Measurements from ENCODE around the gene INSRR. TPM values are rescaled to one million over a fixed set of nuclear protein-coding genes. Genes with fewer than 3 reads are reported as not detected.

The INSRR gene
- total and polyA plus RNA-seq, 9 of the 15 experiments (the other 6 are each of a cell fraction or from before 2014, with no cell fraction given) = 0.03 to 0.18 (median 0.06) TPM; not detected in 3

- TF ChIP-seq SIX5 (IDR thresholded peaks at IDR 0.05; ENCODE audit: borderline replicate concordance in 1 of 2, insufficient read depth in 1 of 2, low read depth in 1 of 2, low read length in 2 of 2) (no peak), FOXM1 (IDR thresholded peaks at IDR 0.05; ENCODE audit: low read depth) (no peak), FOXM1 (CRISPR knock-in tag; IDR thresholded peaks at IDR 0.05; ENCODE audit: low read depth) (no peak), PKNOX1 (IDR thresholded peaks at IDR 0.05) (no peak), TGIF2 (CRISPR knock-in tag; IDR thresholded peaks at IDR 0.05) (no peak), CHCHD3 (CRISPR knock-in tag; IDR thresholded peaks at IDR 0.05) (no peak), ZBTB2 (IDR thresholded peaks at IDR 0.05) (peak; percentile 56; the same call in 1 of the 2 replicates), PTTG1 (tag; IDR thresholded peaks at IDR 0.05; ENCODE audit: low read depth) (no peak), FIP1L1 (IDR thresholded peaks at IDR 0.05; ENCODE audit: low read depth, low read length, poor library complexity, severe bottlenecking) (peak; percentile 34), MIER1 (IDR thresholded peaks at IDR 0.05; ENCODE audit: low read depth) (peak; percentile 50; the same call in 1 of the 2 replicates), ZNF707 (CRISPR knock-in tag; conservative IDR thresholded peaks at IDR 0.05) (no peak), ID3 (CRISPR knock-in tag; IDR thresholded peaks at IDR 0.05) (no peak), ID3 (tag; IDR thresholded peaks at IDR 0.05) (peak; percentile 48; the same call in 1 of the 2 replicates), ZNF79 (CRISPR knock-in tag; IDR thresholded peaks at IDR 0.05; ENCODE audit: low read depth) (no peak), ZBTB49 (CRISPR knock-in tag; IDR thresholded peaks at IDR 0.05; ENCODE audit: borderline replicate concordance) (no peak), HDGF (IDR thresholded peaks at IDR 0.05) (no peak), FOXO4 (CRISPR knock-in tag; IDR thresholded peaks at IDR 0.05) (no peak), U2AF1 (optimal IDR thresholded peaks at IDR 0.05; ENCODE audit: low read depth, low read length) (no peak), TEAD2 (tag; IDR thresholded peaks at IDR 0.05) (no peak)
Measured at GRCh38 chr1:156860113-156860627, 1.3 kb upstream of the INSRR start (continued).

All from K562 (cell line).